Colonic mucosa (tissue), 4 donors: ENCODE data around the gene ZFAND3. TPM values are rescaled to one million over a fixed set of nuclear protein-coding genes. Genes with fewer than 3 reads are reported as not detected.

ENCODE experiments used
- DNase-seq: peaks from one replicate; pipeline ENCODE4 v3.0.0-alpha.2; 2020
- H3K27ac ChIP-seq: fragments of 200-600 bp; one replicate; pipeline ENCODE4 v1.8.0; 2021
- H3K27me3 ChIP-seq: fragments of 200-600 bp; one replicate; pipeline ENCODE4 v1.8.0; 2021
- H3K36me3 ChIP-seq: fragments of 200-600 bp; one replicate; pipeline ENCODE4 v1.8.0; 2021
- H3K4me1 ChIP-seq: fragments of 200-600 bp; one replicate; pipeline ENCODE4 v1.8.0; 2021; ENCODE audit warnings: mild to moderate bottlenecking
- H3K4me3 ChIP-seq: fragments of 200-600 bp; one replicate; pipeline ENCODE4 v1.8.0; 2021
- H3K9ac ChIP-seq, 2 donors: one replicate each; pipeline ENCODE4 v1.7.0; 2013; ENCODE audit warnings: control low read depth in 2 of 2, low read depth in 2 of 2, low read length in 2 of 2
- H3K9me3 ChIP-seq: fragments of 200-600 bp; one replicate; pipeline ENCODE4 v1.8.0; 2021
- intact Hi-C: fragments of 100-400 bp; cut with DNase I; formaldehyde crosslinking; loops from one replicate; pipeline ENCODE4 v1.14.1; 2022
- total RNA-seq, 2 donors: library from RNA; stranded (reverse); fragmentation: NEBNext Ultra II Directional in 1 of 2; extraction: Animal tissue kit (Norgen Biotek cat#: 25700) in 1 of 2; gene quantifications; one replicate each; pipeline ENCODE4 v1.2.1, GENCODE V29; 2021
- TF ChIP-seq, protein P1 (sequence below): fragments of 200-600 bp; IDR thresholded peaks from one replicate; pipeline ENCODE4 v1.8.0; 2022; ENCODE audit warnings: antibody characterized with exemption, mild to moderate bottlenecking
- donor health status: healthy.
- donor health status: DM: no; HTN: no; CAD: no.
- donor health status: DM: no; HTN: no; CAD: no.

Gene ZFAND3
- total RNA-seq, 2 donors from 2014 or later: 42.0 to 96.8 TPM

- TF ChIP-seq, protein P1, sequence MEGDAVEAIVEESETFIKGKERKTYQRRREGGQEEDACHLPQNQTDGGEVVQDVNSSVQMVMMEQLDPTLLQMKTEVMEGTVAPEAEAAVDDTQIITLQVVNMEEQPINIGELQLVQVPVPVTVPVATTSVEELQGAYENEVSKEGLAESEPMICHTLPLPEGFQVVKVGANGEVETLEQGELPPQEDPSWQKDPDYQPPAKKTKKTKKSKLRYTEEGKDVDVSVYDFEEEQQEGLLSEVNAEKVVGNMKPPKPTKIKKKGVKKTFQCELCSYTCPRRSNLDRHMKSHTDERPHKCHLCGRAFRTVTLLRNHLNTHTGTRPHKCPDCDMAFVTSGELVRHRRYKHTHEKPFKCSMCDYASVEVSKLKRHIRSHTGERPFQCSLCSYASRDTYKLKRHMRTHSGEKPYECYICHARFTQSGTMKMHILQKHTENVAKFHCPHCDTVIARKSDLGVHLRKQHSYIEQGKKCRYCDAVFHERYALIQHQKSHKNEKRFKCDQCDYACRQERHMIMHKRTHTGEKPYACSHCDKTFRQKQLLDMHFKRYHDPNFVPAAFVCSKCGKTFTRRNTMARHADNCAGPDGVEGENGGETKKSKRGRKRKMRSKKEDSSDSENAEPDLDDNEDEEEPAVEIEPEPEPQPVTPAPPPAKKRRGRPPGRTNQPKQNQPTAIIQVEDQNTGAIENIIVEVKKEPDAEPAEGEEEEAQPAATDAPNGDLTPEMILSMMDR: no peak
- Histone ChIP-seq H3K36me3 (no peaks in the 10 kb centered on the region), H3K9me3 (no peaks in the 10 kb centered on the region), H3K27ac (no peak overlapping the region), H3K27me3 (no peaks in the 10 kb centered on the region), H3K4me1 (no peaks in the 10 kb centered on the region), H3K4me3 (no peak overlapping the region), H3K9ac (no peak overlapping the region)
- no peak for DNase-seq
- intact Hi-C loops: no loop called here
Measured at GRCh38 chr6:38113825-38114576, 294.5 kb downstream of the ZFAND3 start.

DNA sequence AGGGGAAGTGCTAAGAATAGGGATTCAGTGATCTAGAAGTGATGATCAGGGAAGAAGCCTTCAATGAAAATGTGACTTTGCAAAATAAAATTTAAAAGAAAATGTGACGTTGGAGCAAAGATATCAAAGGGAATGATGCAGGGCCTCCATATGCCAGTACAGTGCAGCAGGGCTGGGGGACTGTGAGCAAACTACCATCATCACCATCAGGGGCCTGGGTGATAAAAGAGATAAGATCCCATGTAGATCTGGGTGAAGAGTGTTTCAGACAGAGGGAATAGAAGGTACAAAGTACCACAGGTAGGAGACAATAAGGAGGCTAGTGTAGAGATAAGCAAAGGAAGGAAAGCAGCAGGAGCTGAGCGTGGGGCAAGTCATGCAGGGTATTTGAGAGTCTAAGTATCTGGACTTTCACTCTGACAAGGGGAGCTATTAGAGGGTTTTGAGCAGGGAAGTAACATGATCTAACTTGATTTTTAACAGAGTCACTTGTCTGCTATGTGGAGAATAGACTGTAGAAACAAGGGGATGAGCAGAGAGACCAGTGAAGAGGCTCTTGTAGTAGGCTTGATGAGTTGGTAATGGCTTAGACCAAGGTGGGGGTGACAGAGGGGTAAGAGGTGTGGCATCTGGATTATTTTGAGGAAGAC lies 295.6 kb downstream of the ZFAND3 start:
- no peak overlapping the region for H3K4me3 ChIP-seq
- H3K27ac ChIP-seq: no peak overlapping the region
- no peaks in the 10 kb centered on the region for H3K36me3 ChIP-seq
- H3K4me1 ChIP-seq: no peaks in the 10 kb centered on the region
- TF ChIP-seq, protein P1: no peak
- H3K27me3 ChIP-seq: no peaks in the 10 kb centered on the region
- DNase-seq: no peak
- intact Hi-C loops: no loop called here
- no peaks in the 10 kb centered on the region for H3K9me3 ChIP-seq
- no peak overlapping the region for H3K9ac ChIP-seq

GRCh38 chr6:38115626-38116008 lies 296.1 kb downstream of the ZFAND3 start:
- H3K9me3 ChIP-seq: no peaks in the 10 kb centered on the region
- no peak overlapping the region for H3K4me3 ChIP-seq
- DNase-seq: no peak
- no peaks in the 10 kb centered on the region for H3K36me3 ChIP-seq
- intact Hi-C loops: no loop called here
- no peak overlapping the region for H3K9ac ChIP-seq
- H3K4me1 ChIP-seq: no peaks in the 10 kb centered on the region
- H3K27me3 ChIP-seq: no peaks in the 10 kb centered on the region
- TF ChIP-seq, protein P1: no peak
- H3K27ac ChIP-seq: no peak overlapping the region

- H3K27ac ChIP-seq: no peak overlapping the region
- H3K9me3 ChIP-seq: no peaks in the 10 kb centered on the region
- H3K4me3 ChIP-seq: no peak overlapping the region
- no peak for DNase-seq
- TF ChIP-seq, protein P1: no peak
- intact Hi-C loops: no loop called here
- no peak overlapping the region for H3K9ac ChIP-seq
- H3K36me3 ChIP-seq: no peaks in the 10 kb centered on the region
- no peaks in the 10 kb centered on the region for H3K27me3 ChIP-seq
- H3K4me1 ChIP-seq: no peaks in the 10 kb centered on the region
Measured at GRCh38 chr6:38116248-38116647, 296.7 kb downstream of the ZFAND3 start.

GRCh38 chr6:38117281-38117680 lies 297.8 kb downstream of the ZFAND3 start:
- H3K4me1 ChIP-seq: no peaks in the 10 kb centered on the region
- no peak for DNase-seq
- intact Hi-C loops: no loop called here
- H3K27ac ChIP-seq: no peak overlapping the region
- no peak overlapping the region for H3K4me3 ChIP-seq
- H3K27me3 ChIP-seq: no peaks in the 10 kb centered on the region
- TF ChIP-seq, protein P1: no peak
- no peak overlapping the region for H3K9ac ChIP-seq
- H3K9me3 ChIP-seq: no peaks in the 10 kb centered on the region
- H3K36me3 ChIP-seq: no peaks in the 10 kb centered on the region
